ENCODE data around the gene CA12. TPM values are rescaled to one million over a fixed set of nuclear protein-coding genes. Genes with fewer than 3 reads are reported as not detected.

Gene CA12
- total RNA-seq, 1 donor from 2014 or later, result 0.97 TPM

DNA sequence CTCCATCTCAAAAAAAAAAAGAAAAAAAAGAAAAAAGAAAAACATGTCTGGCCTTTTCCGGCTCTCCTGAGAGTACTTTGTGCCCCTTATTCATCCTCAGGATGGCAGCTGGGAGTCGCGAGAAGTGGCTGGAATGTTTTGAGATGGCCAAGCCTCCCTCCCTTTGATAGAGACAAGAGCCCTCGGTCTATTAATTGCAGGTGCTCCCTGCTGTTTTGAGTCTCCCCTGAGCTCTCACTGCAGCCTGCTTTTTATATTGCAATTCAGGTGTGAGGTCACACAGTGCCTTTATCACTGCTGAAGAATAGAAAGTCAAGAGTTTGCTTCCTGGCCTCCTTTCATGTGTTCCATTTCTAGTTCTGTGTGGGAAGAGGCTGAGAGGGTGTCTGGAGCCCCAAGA, 10.9 kb downstream of the CA12 start:
- Mint-ChIP-seq H3K4me1 (ENCODE audit: unreplicated experiment) (peaks cover 61% of the 10 kb centered on the region), H3K36me3 (ENCODE audit: unreplicated experiment) (no peaks in the 10 kb centered on the region), H3K27ac (ENCODE audit: unreplicated experiment) (peak overlapping the region; percentile 38), H3K27me3 (ENCODE audit: unreplicated experiment) (no peaks in the 10 kb centered on the region), H3K9me3 (ENCODE audit: unreplicated experiment) (no peaks in the 10 kb centered on the region), H3K4me3 (ENCODE audit: unreplicated experiment) (no peak overlapping the region)
- DNase-seq (ENCODE audit: extremely low spot score, unreplicated experiment), result no peak
- TF ChIP-seq, protein P1, sequence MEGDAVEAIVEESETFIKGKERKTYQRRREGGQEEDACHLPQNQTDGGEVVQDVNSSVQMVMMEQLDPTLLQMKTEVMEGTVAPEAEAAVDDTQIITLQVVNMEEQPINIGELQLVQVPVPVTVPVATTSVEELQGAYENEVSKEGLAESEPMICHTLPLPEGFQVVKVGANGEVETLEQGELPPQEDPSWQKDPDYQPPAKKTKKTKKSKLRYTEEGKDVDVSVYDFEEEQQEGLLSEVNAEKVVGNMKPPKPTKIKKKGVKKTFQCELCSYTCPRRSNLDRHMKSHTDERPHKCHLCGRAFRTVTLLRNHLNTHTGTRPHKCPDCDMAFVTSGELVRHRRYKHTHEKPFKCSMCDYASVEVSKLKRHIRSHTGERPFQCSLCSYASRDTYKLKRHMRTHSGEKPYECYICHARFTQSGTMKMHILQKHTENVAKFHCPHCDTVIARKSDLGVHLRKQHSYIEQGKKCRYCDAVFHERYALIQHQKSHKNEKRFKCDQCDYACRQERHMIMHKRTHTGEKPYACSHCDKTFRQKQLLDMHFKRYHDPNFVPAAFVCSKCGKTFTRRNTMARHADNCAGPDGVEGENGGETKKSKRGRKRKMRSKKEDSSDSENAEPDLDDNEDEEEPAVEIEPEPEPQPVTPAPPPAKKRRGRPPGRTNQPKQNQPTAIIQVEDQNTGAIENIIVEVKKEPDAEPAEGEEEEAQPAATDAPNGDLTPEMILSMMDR (IDR thresholded peaks at IDR 0.05), result no peak

DNA sequence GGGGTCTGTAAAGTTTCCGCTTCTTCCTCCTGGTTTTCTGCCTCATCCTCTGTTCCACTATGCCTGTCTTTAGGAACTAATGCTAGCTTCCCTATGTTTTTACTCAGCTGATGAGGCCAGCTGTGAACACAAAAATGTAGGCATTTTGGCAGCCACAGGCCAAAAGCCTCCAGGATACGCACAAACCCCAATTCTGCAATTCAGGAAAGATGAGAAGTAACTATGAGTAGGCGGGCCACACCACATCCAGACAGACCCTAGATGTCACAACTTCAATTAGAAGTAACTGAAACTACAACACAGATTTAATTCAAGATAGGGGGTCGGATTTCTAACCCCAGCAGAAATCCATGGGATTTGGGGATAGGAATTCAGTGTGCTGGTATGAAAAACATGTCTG, 11.9 kb downstream of the CA12 start:
- DNase-seq (ENCODE audit: extremely low spot score, unreplicated experiment), result no peak
- Mint-ChIP-seq H3K4me3 (ENCODE audit: unreplicated experiment) (no peak overlapping the region), H3K27ac (ENCODE audit: unreplicated experiment) (peak overlapping the region; percentile 56), H3K9me3 (ENCODE audit: unreplicated experiment) (no peaks in the 10 kb centered on the region), H3K27me3 (ENCODE audit: unreplicated experiment) (no peaks in the 10 kb centered on the region), H3K36me3 (ENCODE audit: unreplicated experiment) (no peaks in the 10 kb centered on the region), H3K4me1 (ENCODE audit: unreplicated experiment) (peaks cover 51% of the 10 kb centered on the region)
- TF ChIP-seq, protein P1 (IDR thresholded peaks at IDR 0.05), result no peak

DNA sequence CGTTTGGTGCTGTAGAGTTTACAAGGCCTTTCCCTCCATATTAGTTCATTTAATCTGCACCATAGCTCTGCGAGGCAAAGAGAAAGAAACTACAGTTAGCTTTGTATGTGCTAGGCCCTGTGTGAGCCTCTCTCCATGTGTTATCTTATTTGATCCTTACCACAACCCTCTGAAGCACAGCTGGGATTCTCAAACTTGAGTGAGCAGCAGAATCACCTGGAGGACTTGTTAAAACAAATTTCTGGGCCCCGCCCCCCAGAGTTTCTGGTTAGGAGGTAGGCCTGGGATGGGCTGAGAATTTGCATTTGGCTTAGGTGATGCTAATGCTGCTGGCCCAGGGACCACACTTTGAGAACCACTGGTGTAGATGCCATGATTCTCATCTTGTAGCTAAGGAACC, 12.3 kb downstream of the CA12 start:
- H3K9me3 Mint-ChIP-seq (ENCODE audit: unreplicated experiment), result no peaks in the 10 kb centered on the region
- TF ChIP-seq, protein P1 (IDR thresholded peaks at IDR 0.05), result no peak
- no peak overlapping the region for H3K27ac Mint-ChIP-seq (ENCODE audit: unreplicated experiment)
- H3K4me3 Mint-ChIP-seq (ENCODE audit: unreplicated experiment), result no peak overlapping the region
- no peaks in the 10 kb centered on the region for H3K36me3 Mint-ChIP-seq (ENCODE audit: unreplicated experiment)
- H3K27me3 Mint-ChIP-seq (ENCODE audit: unreplicated experiment), result no peaks in the 10 kb centered on the region
- DNase-seq (ENCODE audit: extremely low spot score, unreplicated experiment), result no peak
- H3K4me1 Mint-ChIP-seq (ENCODE audit: unreplicated experiment), result peaks cover 46% of the 10 kb centered on the region

DNA sequence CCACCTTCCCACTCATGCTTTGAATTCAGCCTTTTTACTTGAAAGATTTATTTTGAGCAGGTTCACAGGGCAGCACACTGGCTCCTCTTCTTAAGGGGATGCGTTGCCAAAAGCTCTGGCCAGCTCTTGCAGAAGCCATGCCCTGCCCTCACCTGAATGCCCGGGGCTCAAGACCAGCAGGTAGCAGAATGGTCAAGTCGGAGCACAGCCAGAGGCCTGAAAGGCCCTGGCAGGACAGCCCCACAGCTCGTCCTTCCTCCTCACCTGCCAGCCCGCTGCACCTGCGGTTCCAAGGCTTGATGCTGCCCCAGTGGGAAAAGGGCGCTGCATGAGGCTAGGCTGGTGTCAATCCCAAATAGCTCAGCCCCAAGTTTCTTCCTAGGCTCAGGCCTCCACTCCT, 13.1 kb downstream of the CA12 start:
- H3K4me3 Mint-ChIP-seq (ENCODE audit: unreplicated experiment), result no peak overlapping the region
- no peaks in the 10 kb centered on the region for H3K9me3 Mint-ChIP-seq (ENCODE audit: unreplicated experiment)
- H3K27me3 Mint-ChIP-seq (ENCODE audit: unreplicated experiment), result no peaks in the 10 kb centered on the region
- H3K27ac Mint-ChIP-seq (ENCODE audit: unreplicated experiment), result no peak overlapping the region
- DNase-seq (ENCODE audit: extremely low spot score, unreplicated experiment), result no peak
- H3K36me3 Mint-ChIP-seq (ENCODE audit: unreplicated experiment), result no peaks in the 10 kb centered on the region
- TF ChIP-seq, protein P1 (IDR thresholded peaks at IDR 0.05), result no peak
- peaks cover 41% of the 10 kb centered on the region for H3K4me1 Mint-ChIP-seq (ENCODE audit: unreplicated experiment)

DNA sequence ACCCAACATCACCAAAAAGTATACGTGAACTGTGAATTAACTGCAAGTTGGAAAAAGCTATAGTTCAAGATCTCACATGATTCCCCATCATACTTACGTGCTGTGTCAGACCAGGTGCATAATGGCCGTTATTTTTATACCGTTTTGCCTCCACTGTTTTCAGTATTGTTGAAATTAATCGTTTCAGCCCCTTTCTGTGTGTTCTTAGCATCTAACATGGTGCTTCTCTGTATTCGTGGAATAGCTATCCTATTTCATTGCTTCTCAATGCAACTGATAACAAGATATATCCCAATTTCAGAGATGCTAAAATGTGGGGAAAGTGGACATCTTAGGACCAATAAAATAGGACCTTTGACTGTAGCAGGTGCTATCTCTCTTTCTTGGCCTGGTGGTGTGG, 13.7 kb downstream of the CA12 start:
- no peaks in the 10 kb centered on the region for H3K36me3 Mint-ChIP-seq (ENCODE audit: unreplicated experiment)
- no peak for DNase-seq (ENCODE audit: extremely low spot score, unreplicated experiment)
- H3K27ac Mint-ChIP-seq (ENCODE audit: unreplicated experiment), result no peak overlapping the region
- no peaks in the 10 kb centered on the region for H3K27me3 Mint-ChIP-seq (ENCODE audit: unreplicated experiment)
- no peaks in the 10 kb centered on the region for H3K9me3 Mint-ChIP-seq (ENCODE audit: unreplicated experiment)
- TF ChIP-seq, protein P1 (IDR thresholded peaks at IDR 0.05), result no peak
- H3K4me3 Mint-ChIP-seq (ENCODE audit: unreplicated experiment), result no peak overlapping the region
- H3K4me1 Mint-ChIP-seq (ENCODE audit: unreplicated experiment), result peaks cover 44% of the 10 kb centered on the region

Measured in osteocyte (in vitro differentiated cells).